CD4-positive, CD25-positive, alpha-beta regulatory T cell (primary cell): ENCODE data around the gene MEF2C. TPM values are rescaled to one million over a fixed set of nuclear protein-coding genes. Genes with fewer than 3 reads are reported as not detected.

Experiments
- ATAC-seq, 2 donors: fragments of 150-1000 bp; cut with Tn5 transposase; one replicate each; pipeline ENCODE4 v1.10.0; 2021; ENCODE audit warnings: low read depth in 2 of 2, moderate number of reproducible peaks in 2 of 2, moderate library complexity in 1 of 2
- DNase-seq, 3 donors: peaks; one replicate each; pipeline versions ENCODE4 v3.0.0 to v3.0.0-alpha.2; 2012 to 2022; ENCODE audit warnings: mixed read lengths in 1 of 3
- H3K27ac ChIP-seq: one replicate; pipeline ENCODE4 v1.7.0; 2013; ENCODE audit warnings: mild to moderate bottlenecking, low read length; ENCODE audit not compliant: insufficient read depth, poor library complexity, severe bottlenecking
- H3K27me3 ChIP-seq: one replicate; pipeline ENCODE4 v1.7.0; 2013; ENCODE audit warnings: low read length; ENCODE audit not compliant: control insufficient read depth, insufficient read depth
- H3K36me3 ChIP-seq: one replicate; pipeline ENCODE4 v1.7.0; 2013; ENCODE audit warnings: mild to moderate bottlenecking, low read length, moderate library complexity; ENCODE audit not compliant: control insufficient read depth, insufficient read depth
- H3K4me1 ChIP-seq: 2 replicates; pipeline ENCODE4 v1.7.0; 2013; ENCODE audit warnings: mild to moderate bottlenecking, low read length; ENCODE audit not compliant: insufficient read depth, control insufficient read depth, poor library complexity, severe bottlenecking
- H3K4me3 ChIP-seq: one replicate; pipeline ENCODE4 v1.7.0; 2013; ENCODE audit warnings: low read depth, mild to moderate bottlenecking, low read length, moderate library complexity
- H3K9me3 ChIP-seq, 2 experiments: 1 replicate in 1 of 2; 2 replicates in 1 of 2; pipeline ENCODE4 v1.7.0; 2013; ENCODE audit warnings: low read length in 2 of 2, mild to moderate bottlenecking in 1 of 2, moderate library complexity in 1 of 2; ENCODE audit not compliant: control insufficient read depth in 2 of 2
- H3K27ac Mint-ChIP-seq, 3 donors: one replicate each; pipeline ENCODE4 v1.8.0; 2020 to 2022; ENCODE audit warnings: mild to moderate bottlenecking in 3 of 3, mixed read lengths in 3 of 3, moderate library complexity in 2 of 3
- H3K27me3 Mint-ChIP-seq: one replicate; pipeline ENCODE4 v1.8.0; 2022; ENCODE audit warnings: mild to moderate bottlenecking, mixed read lengths
- H3K36me3 Mint-ChIP-seq: one replicate; pipeline ENCODE4 v1.8.0; 2020; ENCODE audit warnings: mixed read lengths
- H3K4me1 Mint-ChIP-seq, 4 donors: one replicate each; pipeline ENCODE4 v1.8.0; 2020 to 2022; ENCODE audit warnings: mixed read lengths in 4 of 4, mild to moderate bottlenecking in 1 of 4
- H3K4me3 Mint-ChIP-seq, 4 donors: one replicate each; pipeline ENCODE4 v1.8.0; 2020 to 2022; ENCODE audit warnings: mild to moderate bottlenecking in 4 of 4, mixed read lengths in 4 of 4, moderate library complexity in 3 of 4
- H3K9me3 Mint-ChIP-seq, 7 donors: one replicate each; pipeline ENCODE4 v1.8.0; 2020 to 2022; ENCODE audit warnings: mixed read lengths in 7 of 7, mild to moderate bottlenecking in 3 of 7, moderate library complexity in 2 of 7
- polyA plus RNA-seq, 4 donors: library from polyadenylated mRNA; unstranded; fragments of 300-500 nt; fragmentation: Illumina TruSeq; gene quantifications; one replicate each; pipeline ENCODE4 v1.2.3, GENCODE V29; 2021
- total RNA-seq: library from RNA; stranded (reverse); gene quantifications from one replicate; pipeline ENCODE4 v1.2.3, GENCODE V29; 2022

The MEF2C gene
- total and polyA plus RNA-seq, 5 donors from 2014 or later: 0.38 to 1.7 (median 1.6) TPM; not detected in 2

DNA sequence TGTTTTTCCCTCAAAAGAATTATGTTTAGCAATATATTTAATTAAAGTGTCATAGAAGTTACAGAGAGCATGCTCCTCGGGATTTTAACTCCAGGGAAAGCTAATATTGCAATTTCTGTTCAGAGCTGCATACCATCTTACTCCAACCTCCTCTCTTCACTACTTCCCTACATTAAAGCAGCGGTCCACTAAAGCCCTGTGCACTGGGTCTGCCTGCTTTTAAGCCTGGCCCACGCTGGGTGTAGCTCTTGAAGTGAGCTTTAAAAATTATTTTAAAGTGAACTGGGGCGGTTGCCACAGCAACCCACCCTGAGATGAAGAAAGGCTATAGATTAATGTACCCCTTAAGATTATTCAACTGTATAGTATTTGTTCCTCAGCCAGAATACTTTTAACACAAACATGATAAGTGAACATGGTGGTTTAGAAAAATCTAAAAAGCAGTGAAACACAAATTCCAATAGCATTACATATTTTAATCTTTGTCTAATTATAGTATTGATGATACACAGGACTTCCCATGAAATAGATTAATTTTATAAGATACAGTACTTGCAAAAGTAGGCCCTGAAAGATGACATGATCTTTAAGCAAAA lies 3.9 kb upstream of the MEF2C start:
- H3K27ac Mint-ChIP-seq: no peak overlapping the region

DNA sequence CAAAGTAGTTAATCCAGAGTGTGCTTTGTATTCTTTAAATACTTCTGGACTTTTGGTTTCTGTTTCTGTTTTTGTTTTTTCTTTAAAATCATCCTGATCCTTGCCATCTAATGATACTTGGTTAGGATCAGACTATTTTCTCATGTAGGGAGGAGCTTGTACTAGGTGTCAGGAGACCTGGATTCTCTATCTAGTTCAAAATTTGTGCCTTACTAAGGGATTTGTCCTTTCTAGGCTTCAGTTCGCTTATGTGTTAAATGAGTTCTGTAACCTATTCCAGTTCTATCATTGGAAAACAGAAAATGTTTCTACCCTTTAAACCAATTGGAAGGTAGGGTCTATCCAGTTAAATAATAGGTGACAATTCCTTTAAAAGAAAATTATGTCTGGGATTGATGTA lies 3.3 kb upstream of the MEF2C start:
- H3K4me3 ChIP-seq: no peak overlapping the region

More for the DNA sequence above, 3.9 kb upstream of the MEF2C start:
- Histone ChIP-seq H3K27ac (no peak overlapping the region), H3K27me3 (peaks cover 28% of the 10 kb centered on the region), H3K36me3 (no peaks in the 10 kb centered on the region), H3K4me1 (peaks cover 14% of the 10 kb centered on the region), H3K4me3 (no peak overlapping the region), H3K9me3 (no peaks in the 10 kb centered on the region)
- Mint-ChIP-seq H3K4me1 (peaks cover 0 to 21% (median 16%) of the 10 kb centered on the region in 4 donors), H3K4me3 (no peak overlapping the region), H3K27me3 (peaks cover 66% of the 10 kb centered on the region), H3K36me3 (no peaks in the 10 kb centered on the region), H3K9me3 (peaks cover 0 to 2% (median 0%) of the 10 kb centered on the region in 7 donors)
- ATAC-seq: no peak
- no peak for DNase-seq

DNA sequence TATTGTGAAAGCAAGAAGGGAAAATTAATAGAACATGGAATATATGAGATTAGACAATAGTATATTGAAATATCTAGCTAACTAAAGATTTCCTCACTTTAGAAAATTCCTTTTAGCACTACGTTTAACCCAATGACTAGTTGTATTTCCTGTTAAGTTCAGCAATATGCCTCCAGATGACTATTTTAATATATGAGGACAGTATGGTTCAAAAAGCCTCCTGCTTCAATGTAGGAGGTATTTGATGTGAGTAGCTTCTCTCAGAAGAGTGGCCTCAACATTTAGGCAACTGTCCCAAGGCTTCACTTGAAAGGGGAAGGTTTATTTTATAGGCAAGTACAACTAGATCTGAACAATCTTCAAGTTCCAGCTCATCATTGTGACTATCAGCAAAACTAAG lies 2.0 kb upstream of the MEF2C start:
- H3K4me1 Mint-ChIP-seq: peaks cover 0 to 21% (median 16%) of the 10 kb centered on the region in 4 donors
- no peak overlapping the region for H3K27ac Mint-ChIP-seq
- Histone ChIP-seq H3K4me1 (peaks cover 14% of the 10 kb centered on the region), H3K27me3 (peaks cover 31% of the 10 kb centered on the region), H3K36me3 (no peaks in the 10 kb centered on the region), H3K4me3 (no peak overlapping the region), H3K9me3 (no peaks in the 10 kb centered on the region), H3K27ac (no peak overlapping the region)
- DNase-seq (no peak), ATAC-seq (no peak)
- H3K9me3 Mint-ChIP-seq: peaks cover 0 to 2% (median 0%) of the 10 kb centered on the region in 7 donors
- peak overlapping the region in 1 of 4 donors; percentile 47 for H3K4me3 Mint-ChIP-seq
- H3K27me3 Mint-ChIP-seq: peaks cover 67% of the 10 kb centered on the region
- H3K36me3 Mint-ChIP-seq: no peaks in the 10 kb centered on the region

More for the DNA sequence above, 3.3 kb upstream of the MEF2C start:
- peaks cover 72% of the 10 kb centered on the region for H3K27me3 Mint-ChIP-seq
- peaks cover 0 to 2% (median 0%) of the 10 kb centered on the region in 7 donors for H3K9me3 Mint-ChIP-seq
- DNase-seq (no peak), ATAC-seq (no peak)
- no peaks in the 10 kb centered on the region for H3K9me3 ChIP-seq
- no peaks in the 10 kb centered on the region for H3K36me3 Mint-ChIP-seq
- peaks cover 14% of the 10 kb centered on the region for H3K4me1 ChIP-seq
- no peaks in the 10 kb centered on the region for H3K36me3 ChIP-seq
- H3K4me3 Mint-ChIP-seq: no peak overlapping the region
- H3K27ac ChIP-seq: no peak overlapping the region
- H3K4me1 Mint-ChIP-seq: peaks cover 0 to 21% (median 16%) of the 10 kb centered on the region in 4 donors
- H3K27ac Mint-ChIP-seq: no peak overlapping the region
- peaks cover 33% of the 10 kb centered on the region for H3K27me3 ChIP-seq

DNA sequence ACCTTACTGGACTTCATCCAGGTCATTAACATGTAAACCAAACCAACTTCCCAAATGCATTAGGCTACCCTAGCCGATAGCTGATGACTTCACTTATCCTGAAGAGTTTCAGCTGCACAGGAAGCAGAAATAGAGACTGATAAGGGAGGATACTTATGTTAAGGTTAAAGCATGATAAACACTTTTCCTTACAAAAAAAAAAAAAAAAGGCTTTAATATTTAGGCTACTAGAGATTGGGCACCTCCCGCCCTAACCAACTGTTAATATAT lies 1.6 kb upstream of the MEF2C start:
- peaks cover 0 to 2% (median 0%) of the 10 kb centered on the region in 7 donors for H3K9me3 Mint-ChIP-seq
- H3K4me3 Mint-ChIP-seq: peak overlapping the region in 1 of 4 donors; percentile 33
- Histone ChIP-seq H3K4me1 (peaks cover 14% of the 10 kb centered on the region), H3K27ac (no peak overlapping the region), H3K4me3 (no peak overlapping the region), H3K9me3 (no peaks in the 10 kb centered on the region), H3K36me3 (no peaks in the 10 kb centered on the region), H3K27me3 (peaks cover 30% of the 10 kb centered on the region)
- H3K27me3 Mint-ChIP-seq: peaks cover 69% of the 10 kb centered on the region
- H3K36me3 Mint-ChIP-seq: no peaks in the 10 kb centered on the region
- no peak overlapping the region for H3K27ac Mint-ChIP-seq
- DNase-seq (no peak), ATAC-seq (no peak)
- peaks cover 0 to 21% (median 16%) of the 10 kb centered on the region in 4 donors for H3K4me1 Mint-ChIP-seq

DNA sequence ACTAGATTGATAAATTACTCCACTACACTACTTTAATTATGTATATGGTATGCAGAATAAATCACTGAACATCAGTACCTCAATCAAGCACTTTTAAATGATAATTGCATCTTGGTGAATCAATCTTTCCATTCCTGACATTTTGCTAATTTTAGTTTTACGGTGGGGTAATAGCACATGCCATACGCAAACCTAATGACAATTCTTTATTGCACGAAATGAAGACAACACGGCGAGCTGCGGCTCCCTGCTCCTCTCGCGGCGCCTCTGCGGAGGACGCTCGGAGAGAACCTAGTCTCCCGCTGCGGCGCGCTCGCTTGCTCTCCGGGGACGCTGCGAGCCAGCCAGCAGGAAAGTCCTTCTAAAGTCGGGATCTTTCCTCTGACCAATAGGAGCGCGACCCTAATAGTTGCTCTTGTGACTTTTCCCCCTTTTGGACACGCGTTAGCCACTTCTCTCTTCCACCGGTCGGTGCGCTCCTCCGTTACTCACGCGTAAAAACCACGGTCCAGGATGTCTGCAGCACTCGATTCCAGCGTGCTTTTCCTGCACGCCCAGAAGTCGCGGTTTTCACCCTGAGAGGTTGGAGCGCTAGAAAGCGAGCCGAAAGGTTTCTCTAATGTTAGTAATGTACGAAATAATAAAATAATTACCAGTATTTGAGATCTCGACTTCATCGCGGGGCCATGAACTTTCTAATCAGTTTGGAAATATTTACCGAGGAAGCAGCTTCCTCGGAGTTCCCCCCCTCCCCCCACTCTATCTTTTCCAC lies 1.0 kb upstream of the MEF2C start:
- no peak overlapping the region for H3K27ac ChIP-seq

DNA sequence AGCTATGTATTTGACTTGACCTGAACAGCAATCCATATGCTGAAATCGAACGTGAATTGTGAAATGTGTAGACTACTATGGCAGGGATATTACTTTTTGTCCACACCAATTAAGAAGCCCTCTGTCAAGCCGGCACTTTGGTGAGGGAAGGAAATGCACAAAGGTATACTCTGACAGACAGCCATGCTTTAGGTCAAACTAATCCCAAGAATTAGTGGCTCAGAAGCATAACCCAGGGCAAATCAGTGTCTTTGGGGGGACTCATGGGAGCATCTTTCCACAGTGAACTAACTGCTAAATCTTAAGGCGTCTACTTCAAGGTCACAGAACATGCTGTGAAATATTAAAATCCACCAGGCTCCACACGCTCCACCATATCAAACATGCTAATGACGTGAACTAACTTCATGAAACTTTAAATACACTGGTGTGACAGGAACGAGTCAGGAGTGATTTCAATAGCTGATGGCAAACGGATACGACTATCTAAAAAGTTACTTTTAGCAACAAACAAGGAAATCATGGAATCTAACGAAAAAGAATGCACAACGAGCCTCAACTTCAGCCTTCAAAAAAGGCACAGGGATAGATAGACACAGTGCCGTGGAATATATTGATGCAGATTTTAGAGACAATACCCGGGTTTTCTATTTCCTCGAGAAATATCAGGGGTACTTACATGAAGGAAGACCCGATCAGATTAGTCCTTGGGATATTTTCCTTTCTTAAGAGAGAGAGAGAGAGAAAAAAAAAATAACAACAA lies 527 bp downstream of the MEF2C start:
- Mint-ChIP-seq H3K9me3 (peaks cover 0 to 1% (median 0%) of the 10 kb centered on the region in 7 donors), H3K36me3 (no peaks in the 10 kb centered on the region), H3K27ac (no peak overlapping the region), H3K4me1 (peaks cover 0 to 21% (median 16%) of the 10 kb centered on the region in 4 donors), H3K27me3 (peaks cover 63% of the 10 kb centered on the region), H3K4me3 (peak overlapping the region; percentile 44 to 80 (median 76))
- ATAC-seq (no peak), DNase-seq (no peak)
- H3K4me3 ChIP-seq: peak overlapping the region; percentile 35
- no peaks in the 10 kb centered on the region for H3K9me3 ChIP-seq
- H3K27me3 ChIP-seq: peaks cover 25% of the 10 kb centered on the region
- no peaks in the 10 kb centered on the region for H3K36me3 ChIP-seq
- peaks cover 14% of the 10 kb centered on the region for H3K4me1 ChIP-seq
- H3K27ac ChIP-seq: no peak overlapping the region

More for the DNA sequence above, 1.0 kb upstream of the MEF2C start:
- DNase-seq (peak in 1 of 3 donors; percentile 8), ATAC-seq (peak; percentile 22 to 29)
- H3K36me3 Mint-ChIP-seq: no peaks in the 10 kb centered on the region
- peaks cover 0 to 1% (median 0%) of the 10 kb centered on the region in 7 donors for H3K9me3 Mint-ChIP-seq
- Histone ChIP-seq H3K36me3 (no peaks in the 10 kb centered on the region), H3K27me3 (peaks cover 29% of the 10 kb centered on the region), H3K4me3 (peak overlapping the region; percentile 35), H3K4me1 (peaks cover 14% of the 10 kb centered on the region), H3K9me3 (no peaks in the 10 kb centered on the region)
- H3K27ac Mint-ChIP-seq: no peak overlapping the region
- H3K4me3 Mint-ChIP-seq: peak overlapping the region; percentile 71 to 89 (median 82)
- H3K4me1 Mint-ChIP-seq: peaks cover 0 to 21% (median 16%) of the 10 kb centered on the region in 4 donors
- H3K27me3 Mint-ChIP-seq: peaks cover 69% of the 10 kb centered on the region

DNA sequence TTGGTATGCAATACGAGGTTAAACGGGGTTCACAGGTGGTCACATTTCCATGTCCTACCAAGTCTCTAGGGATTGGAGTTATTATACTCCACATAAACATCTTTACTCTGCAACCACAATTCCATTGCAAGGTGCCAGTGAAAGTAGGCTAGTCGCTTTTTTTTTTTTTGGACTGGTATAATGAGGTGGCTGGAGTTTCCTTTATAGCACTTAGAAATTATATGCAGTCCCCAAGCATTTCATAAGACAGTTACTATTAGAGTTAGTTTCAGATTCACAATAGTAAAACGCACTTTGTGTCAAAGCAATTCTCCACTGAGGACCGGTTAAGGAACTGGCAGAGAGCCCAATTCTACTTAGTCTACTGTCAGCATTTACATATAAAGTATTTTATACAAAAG lies 1.4 kb downstream of the MEF2C start:
- Histone ChIP-seq H3K4me3 (no peak overlapping the region), H3K4me1 (peaks cover 14% of the 10 kb centered on the region)
- peaks cover 55% of the 10 kb centered on the region for H3K27me3 Mint-ChIP-seq

More for the DNA sequence above, 1.4 kb downstream of the MEF2C start:
- H3K4me1 Mint-ChIP-seq: peaks cover 0 to 21% (median 16%) of the 10 kb centered on the region in 4 donors
- no peaks in the 10 kb centered on the region for H3K36me3 Mint-ChIP-seq
- H3K9me3 Mint-ChIP-seq: peaks cover 0 to 1% (median 0%) of the 10 kb centered on the region in 7 donors
- Histone ChIP-seq H3K36me3 (no peaks in the 10 kb centered on the region), H3K9me3 (no peaks in the 10 kb centered on the region), H3K27me3 (peaks cover 25% of the 10 kb centered on the region), H3K27ac (no peak overlapping the region)
- no peak for DNase-seq
- no peak overlapping the region for H3K27ac Mint-ChIP-seq
- peak overlapping the region in 1 of 4 donors; percentile 27 for H3K4me3 Mint-ChIP-seq
- ATAC-seq: no peak
